OCI-LY7 (cell line): ENCODE data around the gene TTC31. TPM values are rescaled to one million over a fixed set of nuclear protein-coding genes. Genes with fewer than 3 reads are reported as not detected.
A peak's percentile ranks its signal among the peaks of the same experiment; 100 is the strongest.

Experiments used
- Bru-seq: library from RNA; stranded (reverse); fragments of 400-500 nt; gene quantifications from one replicate; lab custom pipeline; 2021; lab: Mats Ljungman, UMichigan
- BruChase-seq, 2 experiments: library from RNA; stranded (reverse); fragments of 400-500 nt; gene quantifications; one replicate each; lab custom pipeline; 2021; lab: Mats Ljungman, UMichigan
- BruUV-seq: library from RNA; stranded (reverse); fragments of 400-500 nt; replicated peaks from 2 replicates; lab custom pipeline; 2021; lab: Mats Ljungman, UMichigan
- CTCF ChIA-PET: fragments of 300-600 bp; sonication (Branson Sonifier 250); formaldehyde crosslinking; loops from one replicate; lab custom pipeline; 2022; ENCODE audit warnings: antibody characterized with exemption; ENCODE audit not compliant: unreplicated experiment; lab: Charles Lee
- POLR2A ChIA-PET: fragments of 300-600 bp; sonication (Branson Sonifier 250); formaldehyde crosslinking; loops from one replicate; lab custom pipeline; 2022; ENCODE audit warnings: antibody characterized with exemption; lab: Charles Lee
- DNase-seq: peaks from one replicate; pipeline ENCODE4 v3.0.0-alpha.2; 2015; ENCODE audit warnings: low spot score
- H2AFZ ChIP-seq: fragments of 200-600 bp; sonication (generic), shearing (Covaris generic); 2 replicates; pipeline ENCODE4 v1.6.1; 2014; ENCODE audit warnings: mild to moderate bottlenecking, antibody characterized with exemption, low read length, moderate library complexity
- H3K27ac ChIP-seq: fragments of 200-600 bp; sonication (generic); 2 replicates; pipeline ENCODE4 v1.5.1; 2014; ENCODE audit warnings: mixed run types, low read depth, mild to moderate bottlenecking, moderate library complexity, low read length, inconsistent platforms; ENCODE audit not compliant: poor library complexity, severe bottlenecking
- H3K36me3 ChIP-seq: fragments of 200-600 bp; sonication (generic); 2 replicates; pipeline ENCODE4 v1.6.1; 2014; ENCODE audit warnings: mild to moderate bottlenecking, antibody characterized with exemption, low read length, moderate library complexity, mixed read lengths; ENCODE audit not compliant: insufficient read depth
- H3K4me1 ChIP-seq: fragments of 200-600 bp; sonication (generic); 2 replicates; pipeline ENCODE4 v1.5.1; 2014; ENCODE audit warnings: mild to moderate bottlenecking, low read length; ENCODE audit not compliant: insufficient read depth, poor library complexity, severe bottlenecking
- H3K4me2 ChIP-seq: fragments of 200-600 bp; sonication (generic); 2 replicates; pipeline ENCODE4 v1.6.1; 2014; ENCODE audit warnings: mild to moderate bottlenecking, low read length
- H3K4me3 ChIP-seq: fragments of 200-600 bp; sonication (generic); 2 replicates; pipeline ENCODE4 v1.5.1; 2014; ENCODE audit warnings: mild to moderate bottlenecking, low read depth, low read length; ENCODE audit not compliant: poor library complexity, severe bottlenecking
- H3K79me2 ChIP-seq: fragments of 200-600 bp; sonication (generic); 2 replicates; pipeline ENCODE4 v1.6.1; 2016; ENCODE audit warnings: low read depth, mild to moderate bottlenecking, low read length, moderate library complexity, mixed read lengths; ENCODE audit not compliant: insufficient read depth
- H3K9me2 ChIP-seq: fragments of 200-600 bp; sonication (generic); 2 replicates; pipeline ENCODE4 v1.6.1; 2016; ENCODE audit warnings: mild to moderate bottlenecking, low read length, mixed read lengths; ENCODE audit not compliant: insufficient read depth
- H3K9me3 ChIP-seq: fragments of 200-600 bp; sonication (generic); 2 replicates; pipeline ENCODE4 v1.6.1; 2014; ENCODE audit warnings: mild to moderate bottlenecking, mixed run types, low read length, mixed read lengths
- H4K20me1 ChIP-seq: fragments of 200-600 bp; sonication (generic); 2 replicates; pipeline ENCODE4 v1.6.1; 2014; ENCODE audit warnings: mild to moderate bottlenecking, antibody characterized with exemption, low read length, moderate library complexity, mixed read lengths; ENCODE audit not compliant: insufficient read depth
- EZH2phosphoT487 ChIP-seq: fragments of 200-600 bp; sonication (generic); IDR thresholded peaks from 2 replicates; pipeline ENCODE4 v1.6.1; 2018; ENCODE audit warnings: low read depth, borderline replicate concordance, mild to moderate bottlenecking, mixed run types, antibody characterized with exemption, low read length, moderate library complexity, mixed read lengths
- intact Hi-C: fragments of 100-400 bp; cut with micrococcal nuclease; formaldehyde crosslinking; loops from one replicate; pipeline ENCODE4 v1.10.0; 2022; ENCODE audit not compliant: unreplicated experiment
- long read RNA-seq: library from polyadenylated mRNA; stranded (forward); transcript quantifications from one replicate; pipeline ENCODE4 v2.0.0, GENCODE V29; 2022
- total RNA-seq, 2 experiments: library from RNA; depleted of rRNA in 1 of 2; stranded (reverse); fragments of >200 nt in 1 of 2; shearing (Covaris generic) in 1 of 2; gene quantifications; 2 replicates each; pipeline ENCODE4 v1.2.3, GENCODE V29; 2014 to 2022
- TF ChIP-seq, protein P1 (sequence below): fragments of 200-600 bp; sonication (generic); conservative IDR thresholded peaks from 2 replicates; pipeline ENCODE4 v1.5.1; 2014; ENCODE audit warnings: mild to moderate bottlenecking, antibody characterized with exemption, low read length, moderate library complexity, mixed read lengths

TTC31 gene
- 34.6 and 49.5 TPM in 2 replicates for total RNA-seq (2014; rRNA removed; shearing (Covaris generic))
- total RNA-seq (2022), result 31.5 and 37.4 TPM in 2 replicates
- percentile 58 among the genes with signal in this experiment for Bru-seq, nascent RNA
- BruChase-seq, experiment 1, labeled RNA remaining after a 6-hour chase, result percentile 71 among the genes with signal in this experiment
- BruChase-seq, experiment 2, labeled RNA remaining after a 2-hour chase, result percentile 73 among the genes with signal in this experiment
- long read RNA-seq, transcript TTC31-201 (13 exons, 3,235 nt), result major isoform, 5 of 48 reads
- long read RNA-seq, partial matches to known transcripts, result 9 of 48 reads
- long read RNA-seq, other reads (novel, unspliced or antisense), result 34 of 48 reads

DNA sequence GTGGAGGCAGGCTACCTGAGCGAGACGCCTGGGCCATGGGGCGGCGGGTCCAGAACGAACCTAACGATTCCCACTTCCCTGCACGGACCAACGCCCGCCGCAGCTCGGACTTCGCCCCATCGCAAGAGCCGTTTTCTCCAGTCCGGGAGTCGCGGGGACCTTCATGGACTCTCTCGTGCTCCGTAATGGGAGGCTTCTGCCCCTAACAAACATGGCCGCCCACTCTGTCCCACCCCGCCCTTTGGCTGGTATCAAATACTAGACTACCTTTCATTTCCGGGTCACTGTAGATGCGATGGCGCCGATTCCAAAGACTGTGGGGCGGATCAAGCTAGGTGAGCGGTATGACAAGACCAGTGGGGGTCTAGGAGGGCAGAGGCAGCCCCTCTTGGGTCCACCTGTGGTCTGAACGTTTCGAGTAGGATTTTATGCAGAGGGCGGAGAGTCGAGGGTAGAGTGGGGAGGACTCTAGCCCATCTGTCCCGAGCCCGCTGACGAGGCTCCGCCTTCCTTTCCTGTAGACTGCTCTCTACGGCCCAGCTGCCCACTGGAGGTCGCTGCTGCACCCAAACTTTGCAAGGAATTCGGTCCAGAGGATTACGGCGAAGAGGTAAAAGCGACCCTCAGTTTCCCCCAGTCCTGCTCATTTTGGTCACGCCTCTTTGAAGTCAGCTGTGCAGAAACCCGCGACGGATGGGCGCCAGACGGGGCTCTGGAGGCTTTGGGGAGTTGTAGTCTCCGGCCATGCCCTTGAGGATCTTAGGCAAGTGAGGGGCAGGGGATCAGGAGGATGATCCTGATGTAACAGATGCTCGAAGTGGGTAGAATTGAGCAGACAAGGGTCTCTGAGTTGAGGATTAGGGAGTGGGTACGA lies at the start of gene TTC31, which contains the start of gene CCDC142:
Gene TTC31 (plus strand): TSS at position 281 of the 874 bp plus-strand sequence. CDS start 15 bp downstream, at position 296.
Gene CCDC142 (minus strand): TSS at position 198 of the 874 bp plus-strand sequence. CDS start 161 bp downstream, at position 37.
- no peaks in the 10 kb centered on the region for H3K9me2 ChIP-seq
- DNase-seq, result peak; percentile 95
- peak within 1 kb of the TSS; percentile 78 for H3K4me3 ChIP-seq
- peaks cover 28% of the 10 kb centered on the region for H3K79me2 ChIP-seq
- H3K36me3 ChIP-seq, result peaks cover 38% of the 10 kb centered on the region
- H3K9me3 ChIP-seq, result no peaks in the 10 kb centered on the region
- intact Hi-C loops, result loop anchor here (1.0 kb wide), 5 partner anchors 24 to 233 kb away; partner anchors contain the start of genes AUP1, HTRA2 and PCGF1
- H3K4me2 ChIP-seq, result peak within 1 kb of the TSS; percentile 90
- ChIA-PET POLR2A (interaction anchor here (0.7 to 5.1 kb wide), 10 partner anchors 11 to 104 kb away, joined by 3 to 25 read pairs (median 4); partner anchors contain the start of genes AUP1, HTRA2, MRPL53 and WBP1), CTCF (interaction anchor here (0.5 to 4.1 kb wide), 3 partner anchors 29 to 75 kb away, joined by 3 to 18 read pairs (median 3); partner anchors contain the start of genes AUP1 and HTRA2)
- peaks cover 18% of the 10 kb centered on the region for H3K4me1 ChIP-seq
- H4K20me1 ChIP-seq, result no peaks in the 10 kb centered on the region
- H2AFZ ChIP-seq, result peak within 1 kb of the TSS; percentile 63
- no peak for TF ChIP-seq EZH2phosphoT487
- TF ChIP-seq, protein P1, sequence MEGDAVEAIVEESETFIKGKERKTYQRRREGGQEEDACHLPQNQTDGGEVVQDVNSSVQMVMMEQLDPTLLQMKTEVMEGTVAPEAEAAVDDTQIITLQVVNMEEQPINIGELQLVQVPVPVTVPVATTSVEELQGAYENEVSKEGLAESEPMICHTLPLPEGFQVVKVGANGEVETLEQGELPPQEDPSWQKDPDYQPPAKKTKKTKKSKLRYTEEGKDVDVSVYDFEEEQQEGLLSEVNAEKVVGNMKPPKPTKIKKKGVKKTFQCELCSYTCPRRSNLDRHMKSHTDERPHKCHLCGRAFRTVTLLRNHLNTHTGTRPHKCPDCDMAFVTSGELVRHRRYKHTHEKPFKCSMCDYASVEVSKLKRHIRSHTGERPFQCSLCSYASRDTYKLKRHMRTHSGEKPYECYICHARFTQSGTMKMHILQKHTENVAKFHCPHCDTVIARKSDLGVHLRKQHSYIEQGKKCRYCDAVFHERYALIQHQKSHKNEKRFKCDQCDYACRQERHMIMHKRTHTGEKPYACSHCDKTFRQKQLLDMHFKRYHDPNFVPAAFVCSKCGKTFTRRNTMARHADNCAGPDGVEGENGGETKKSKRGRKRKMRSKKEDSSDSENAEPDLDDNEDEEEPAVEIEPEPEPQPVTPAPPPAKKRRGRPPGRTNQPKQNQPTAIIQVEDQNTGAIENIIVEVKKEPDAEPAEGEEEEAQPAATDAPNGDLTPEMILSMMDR, result peak; percentile 95
- peak within 1 kb of the TSS; percentile 80 for H3K27ac ChIP-seq
- TSS peak; percentile 93 for BruUV-seq

DNA sequence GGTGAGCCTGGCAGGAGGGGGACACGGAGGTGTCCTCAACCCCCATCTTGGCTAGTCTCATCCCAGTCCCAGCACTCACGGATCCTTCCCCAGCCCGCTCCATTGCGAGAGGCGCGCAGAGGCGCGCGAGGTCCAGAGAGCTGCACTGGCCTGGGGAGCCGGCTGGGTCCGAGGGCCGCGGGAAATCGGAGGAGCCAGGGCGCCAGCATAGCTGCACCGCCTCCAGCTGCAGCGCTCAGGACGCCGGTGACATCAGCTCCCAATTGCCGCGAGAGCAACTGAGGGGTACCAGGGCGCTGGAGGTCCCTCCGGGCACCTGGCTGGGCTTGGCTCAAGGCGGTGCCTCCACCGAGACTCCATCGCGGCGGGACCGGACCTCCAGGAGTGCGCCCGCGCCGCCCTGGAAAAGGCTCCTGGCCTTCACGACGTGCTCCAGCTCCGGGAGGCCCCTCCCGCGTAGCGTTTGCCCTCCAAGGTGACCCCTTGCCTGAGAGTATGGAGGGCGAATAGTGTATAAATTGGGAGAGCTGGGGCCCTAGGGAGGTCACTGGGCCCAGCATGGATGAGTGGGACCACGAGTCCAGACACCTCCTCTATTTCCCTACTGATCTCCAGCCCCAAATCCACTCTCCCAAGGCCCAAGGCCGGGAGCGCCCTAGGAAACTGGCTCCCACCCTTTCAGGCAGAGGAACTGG lies 46.6 kb upstream of the TTC31 start:
- Histone ChIP-seq H4K20me1 (no peaks in the 10 kb centered on the region), H3K4me1 (peaks cover 25% of the 10 kb centered on the region), H3K36me3 (no peaks in the 10 kb centered on the region), H3K27ac (no peak overlapping the region), H3K4me2 (no peak overlapping the region), H3K9me2 (no peaks in the 10 kb centered on the region), H3K4me3 (no peak overlapping the region), H3K9me3 (no peaks in the 10 kb centered on the region), H3K79me2 (no peaks in the 10 kb centered on the region), H2AFZ (no peak overlapping the region; the same call in 1 of the 2 replicates)
- no TSS peak for BruUV-seq
- TF ChIP-seq, protein P1, result no peak
- TF ChIP-seq EZH2phosphoT487, result no peak
- CTCF ChIA-PET, result no interaction called here
- no peak for DNase-seq
- intact Hi-C loops, result no loop called here
- POLR2A ChIA-PET, result no interaction called here
